HAP-1 (cell line): ENCODE measurements around the gene SLC4A8.

Source experiments
- DNase-seq, 2 experiments: peaks; one replicate each; pipeline ENCODE4 v3.0.0-alpha.2; 2016 to 2020; ENCODE audit warnings: low spot score in 2 of 2
- H3K27me3 ChIP-seq: fragments of 250-450 bp; sonication (Bioruptor Pico); 2 replicates; pipeline ENCODE4 v1.5.1; 2020; ENCODE audit warnings: low read depth, mild to moderate bottlenecking, moderate library complexity
- H3K36me3 ChIP-seq: fragments of 250-450 bp; sonication (Bioruptor Pico); replicated peaks from 2 replicates; pipeline ENCODE4 v1.5.1; 2020; ENCODE audit warnings: mild to moderate bottlenecking
- H3K4me1 ChIP-seq: fragments of 250-450 bp; sonication (Bioruptor Pico); 2 replicates; pipeline ENCODE4 v1.5.1; 2020; ENCODE audit warnings: mild to moderate bottlenecking
- H3K4me3 ChIP-seq: fragments of 250-450 bp; sonication (Bioruptor Pico); 2 replicates; pipeline ENCODE4 v1.5.1; 2020; ENCODE audit warnings: mild to moderate bottlenecking, moderate library complexity
- H3K9me3 ChIP-seq: fragments of 250-450 bp; sonication (Bioruptor Pico); 2 replicates; pipeline ENCODE4 v1.5.1; 2020; ENCODE audit warnings: mild to moderate bottlenecking, moderate library complexity
- in situ Hi-C: fragments of 300-500 bp; cut with MboI; formaldehyde crosslinking; loops from 3 replicates; pipeline ENCODE4 v1.14.3; 2020; ENCODE audit warnings: low sequenced_read_pairs, inconsistent platforms, mixed read lengths

SLC4A8 gene

GRCh38 chr12:51403681-51404136, 20.9 kb upstream of the SLC4A8 start:
- H3K4me3 ChIP-seq, result no peak overlapping the region
- in situ Hi-C loops, result no loop called here
- H3K9me3 ChIP-seq, result no peaks in the 10 kb centered on the region
- no peaks in the 10 kb centered on the region; the same call in 1 of the 2 replicates for H3K27me3 ChIP-seq
- no peaks in the 10 kb centered on the region for H3K36me3 ChIP-seq
- no peaks in the 10 kb centered on the region for H3K4me1 ChIP-seq
- no peak for DNase-seq

- no peak for DNase-seq
- H3K27me3 ChIP-seq, result no peaks in the 10 kb centered on the region
- H3K36me3 ChIP-seq, result no peaks in the 10 kb centered on the region
- no peak overlapping the region for H3K4me3 ChIP-seq
- H3K9me3 ChIP-seq, result no peaks in the 10 kb centered on the region
- H3K4me1 ChIP-seq, result no peaks in the 10 kb centered on the region
- in situ Hi-C loops, result no loop called here
Measured at GRCh38 chr12:51404627-51405026, 20.0 kb upstream of the SLC4A8 start.

GRCh38 chr12:51405801-51406207, 18.8 kb upstream of the SLC4A8 start:
- Histone ChIP-seq H3K9me3 (no peaks in the 10 kb centered on the region), H3K27me3 (no peaks in the 10 kb centered on the region), H3K4me1 (no peaks in the 10 kb centered on the region), H3K36me3 (no peaks in the 10 kb centered on the region), H3K4me3 (no peak overlapping the region)
- no peak for DNase-seq
- in situ Hi-C loops, result no loop called here

- no peaks in the 10 kb centered on the region for H3K4me1 ChIP-seq
- H3K36me3 ChIP-seq, result no peaks in the 10 kb centered on the region
- H3K27me3 ChIP-seq, result no peaks in the 10 kb centered on the region
- H3K9me3 ChIP-seq, result no peaks in the 10 kb centered on the region
- H3K4me3 ChIP-seq, result no peak overlapping the region
- in situ Hi-C loops, result no loop called here
- no peak for DNase-seq
Measured at GRCh38 chr12:51406290-51406689, 18.3 kb upstream of the SLC4A8 start.

- DNase-seq, result no peak
- no peaks in the 10 kb centered on the region for H3K27me3 ChIP-seq
- in situ Hi-C loops, result no loop called here
- no peaks in the 10 kb centered on the region for H3K9me3 ChIP-seq
- no peaks in the 10 kb centered on the region for H3K4me1 ChIP-seq
- no peaks in the 10 kb centered on the region for H3K36me3 ChIP-seq
- H3K4me3 ChIP-seq, result no peak overlapping the region
Measured at GRCh38 chr12:51406859-51407258, 17.8 kb upstream of the SLC4A8 start.

- no peaks in the 10 kb centered on the region for H3K4me1 ChIP-seq
- H3K4me3 ChIP-seq, result no peak overlapping the region
- no peaks in the 10 kb centered on the region for H3K27me3 ChIP-seq
- no peaks in the 10 kb centered on the region for H3K9me3 ChIP-seq
- DNase-seq, result no peak
- H3K36me3 ChIP-seq, result no peaks in the 10 kb centered on the region
- in situ Hi-C loops, result no loop called here
Measured at GRCh38 chr12:51407604-51408003, 17.0 kb upstream of the SLC4A8 start.

GRCh38 chr12:51409846-51410245, 14.8 kb upstream of the SLC4A8 start:
- no peaks in the 10 kb centered on the region for H3K4me1 ChIP-seq
- in situ Hi-C loops, result no loop called here

GRCh38 chr12:51413149-51413548, 11.5 kb upstream of the SLC4A8 start:
- Histone ChIP-seq H3K27me3 (peaks cover 9% of the 10 kb centered on the region; the same call in 1 of the 2 replicates), H3K4me3 (no peak overlapping the region), H3K9me3 (no peaks in the 10 kb centered on the region), H3K36me3 (no peaks in the 10 kb centered on the region), H3K4me1 (no peaks in the 10 kb centered on the region)
- in situ Hi-C loops, result no loop called here
- no peak for DNase-seq

More at GRCh38 chr12:51409846-51410245, 14.8 kb upstream of the SLC4A8 start:
- no peak overlapping the region for H3K4me3 ChIP-seq
- no peak for DNase-seq
- no peaks in the 10 kb centered on the region for H3K9me3 ChIP-seq
- no peaks in the 10 kb centered on the region for H3K36me3 ChIP-seq
- peaks cover 9% of the 10 kb centered on the region; the same call in 1 of the 2 replicates for H3K27me3 ChIP-seq

GRCh38 chr12:51413791-51414190, 10.8 kb upstream of the SLC4A8 start:
- in situ Hi-C loops, result no loop called here

GRCh38 chr12:51415931-51416330, 8.7 kb upstream of the SLC4A8 start:
- Histone ChIP-seq H3K9me3 (no peaks in the 10 kb centered on the region), H3K4me1 (no peaks in the 10 kb centered on the region), H3K27me3 (peaks cover 9% of the 10 kb centered on the region; the same call in 1 of the 2 replicates), H3K4me3 (no peak overlapping the region), H3K36me3 (no peaks in the 10 kb centered on the region)
- in situ Hi-C loops, result no loop called here
- no peak for DNase-seq

More at GRCh38 chr12:51413791-51414190, 10.8 kb upstream of the SLC4A8 start:
- Histone ChIP-seq H3K27me3 (peaks cover 9% of the 10 kb centered on the region; the same call in 1 of the 2 replicates), H3K36me3 (no peaks in the 10 kb centered on the region), H3K4me1 (no peaks in the 10 kb centered on the region), H3K9me3 (no peaks in the 10 kb centered on the region), H3K4me3 (no peak overlapping the region)
- DNase-seq, result no peak

- 0 out of 2 replicates have a peak, but pooled peaks cover 3% of the 10 kb centered on the region for H3K4me1 ChIP-seq
- H3K9me3 ChIP-seq, result no peaks in the 10 kb centered on the region
- no peak for DNase-seq
- no peak overlapping the region for H3K4me3 ChIP-seq
- in situ Hi-C loops, result no loop called here
- no peaks in the 10 kb centered on the region for H3K36me3 ChIP-seq
- H3K27me3 ChIP-seq, result peaks cover 9% of the 10 kb centered on the region; the same call in 1 of the 2 replicates
Measured at GRCh38 chr12:51417826-51418225, 6.8 kb upstream of the SLC4A8 start.

GRCh38 chr12:51419425-51420193, 5.0 kb upstream of the SLC4A8 start:
- no peak for DNase-seq
- H3K36me3 ChIP-seq, result no peaks in the 10 kb centered on the region
- H3K4me1 ChIP-seq, result 0 out of 2 replicates have a peak, but pooled peaks cover 3% of the 10 kb centered on the region
- peaks cover 2% of the 10 kb centered on the region; the same call in 1 of the 2 replicates for H3K27me3 ChIP-seq
- no peaks in the 10 kb centered on the region for H3K9me3 ChIP-seq
- in situ Hi-C loops, result loop anchor here (5.0 to 10.0 kb wide), 3 partner anchors 108 to 405 kb away; no protein-coding TSS in a partner anchor
- no peak overlapping the region for H3K4me3 ChIP-seq

- H3K4me1 ChIP-seq, result peaks cover 7% of the 10 kb centered on the region; the same call in 1 of the 2 replicates
- H3K36me3 ChIP-seq, result no peaks in the 10 kb centered on the region
- no peaks in the 10 kb centered on the region for H3K27me3 ChIP-seq
- H3K4me3 ChIP-seq, result no peak overlapping the region
- H3K9me3 ChIP-seq, result no peaks in the 10 kb centered on the region
- in situ Hi-C loops, result loop anchor here (5.0 to 10.0 kb wide), 3 partner anchors 106 to 403 kb away; no protein-coding TSS in a partner anchor
- peak; percentile 75 to 79 for DNase-seq
Measured at GRCh38 chr12:51421266-51421884, 3.3 kb upstream of the SLC4A8 start.
